Measurements from ENCODE around the gene VAMP3.

GRCh38 chr1:7769673-7770412 is 1.3 kb upstream of the VAMP3 start:
- no peak for TF ChIP-seq CTCF (optimal IDR thresholded peaks at IDR 0.05 in 1 of 3, IDR thresholded peaks at IDR 0.05 in 1 of 3, conservative IDR thresholded peaks at IDR 0.05 in 1 of 3; ENCODE audit: extremely low read depth in 1 of 3, insufficient read depth in 2 of 3, low read length in 3 of 3)
- no peak for TF ChIP-seq EZH2 (IDR thresholded peaks at IDR 0.05; ENCODE audit: low read length)
